ENCODE measurements around the gene NXPH2. TPM values are rescaled to one million over a fixed set of nuclear protein-coding genes. Genes with fewer than 3 reads are reported as not detected.

The NXPH2 gene
- total RNA-seq, 2 experiments from 2014 or later, result not detected

GRCh38 chr2:138713069-138713496 lies 67.1 kb downstream of the NXPH2 start:
- POLR2A ChIA-PET, result no interaction called here
- no peak for ATAC-seq
- intact Hi-C loops (cut with micrococcal nuclease), result no loop called here
- H3K4me3 Mint-ChIP-seq, result no peak overlapping the region
- TF ChIP-seq CTCF (IDR thresholded peaks at IDR 0.05), result no peak
- H3K4me1 Mint-ChIP-seq (ENCODE audit: low read depth), result no peaks in the 10 kb centered on the region
- H3K27me3 Mint-ChIP-seq, result peaks cover 2% of the 10 kb centered on the region
- no peaks in the 10 kb centered on the region for H3K36me3 Mint-ChIP-seq (ENCODE audit: low read depth)
- no peaks in the 10 kb centered on the region for H3K9me3 Mint-ChIP-seq
- DNase-seq, result no peak
- no peak overlapping the region for H3K27ac Mint-ChIP-seq
- CTCF ChIA-PET, result no interaction called here

- DNase-seq, result no peak
- ChIA-PET POLR2A (no interaction called here), CTCF (no interaction called here)
- ATAC-seq, result no peak
- H3K36me3 Mint-ChIP-seq (ENCODE audit: low read depth), result no peaks in the 10 kb centered on the region
- H3K27ac Mint-ChIP-seq, result no peak overlapping the region
- intact Hi-C loops (cut with micrococcal nuclease), result no loop called here
- no peaks in the 10 kb centered on the region for H3K4me1 Mint-ChIP-seq (ENCODE audit: low read depth)
- no peak for TF ChIP-seq CTCF (IDR thresholded peaks at IDR 0.05)
- no peak overlapping the region for H3K4me3 Mint-ChIP-seq
- peaks cover 2% of the 10 kb centered on the region for H3K27me3 Mint-ChIP-seq
- no peaks in the 10 kb centered on the region for H3K9me3 Mint-ChIP-seq
Observed at GRCh38 chr2:138712212-138712979, 67.8 kb downstream of the NXPH2 start.

- CTCF ChIA-PET, result no interaction called here
Observed at GRCh38 chr2:138711812-138712211, 68.4 kb downstream of the NXPH2 start.

GRCh38 chr2:138708682-138709241 lies 71.4 kb downstream of the NXPH2 start:
- Mint-ChIP-seq H3K4me3 (no peak overlapping the region), H3K36me3 (ENCODE audit: low read depth) (no peaks in the 10 kb centered on the region), H3K27me3 (peaks cover 2% of the 10 kb centered on the region), H3K9me3 (no peaks in the 10 kb centered on the region), H3K27ac (no peak overlapping the region), H3K4me1 (ENCODE audit: low read depth) (no peaks in the 10 kb centered on the region)
- ChIA-PET CTCF (no interaction called here), POLR2A (no interaction called here)
- ATAC-seq (no peak), DNase-seq (no peak)
- no peak for TF ChIP-seq CTCF (IDR thresholded peaks at IDR 0.05)
- intact Hi-C loops (cut with micrococcal nuclease), result no loop called here

More at GRCh38 chr2:138711812-138712211, 68.4 kb downstream of the NXPH2 start:
- no peaks in the 10 kb centered on the region for H3K4me1 Mint-ChIP-seq (ENCODE audit: low read depth)
- H3K4me3 Mint-ChIP-seq, result no peak overlapping the region
- ATAC-seq, result no peak
- H3K27me3 Mint-ChIP-seq, result peaks cover 2% of the 10 kb centered on the region
- H3K9me3 Mint-ChIP-seq, result no peaks in the 10 kb centered on the region
- no peak for TF ChIP-seq CTCF (IDR thresholded peaks at IDR 0.05)
- intact Hi-C loops (cut with micrococcal nuclease), result no loop called here
- H3K27ac Mint-ChIP-seq, result no peak overlapping the region
- H3K36me3 Mint-ChIP-seq (ENCODE audit: low read depth), result no peaks in the 10 kb centered on the region
- POLR2A ChIA-PET, result no interaction called here
- DNase-seq, result no peak

GRCh38 chr2:138707392-138708074 lies 72.7 kb downstream of the NXPH2 start:
- H3K9me3 Mint-ChIP-seq, result no peaks in the 10 kb centered on the region
- CTCF ChIA-PET, result no interaction called here
- no peak for TF ChIP-seq CTCF (IDR thresholded peaks at IDR 0.05)
- no peaks in the 10 kb centered on the region for H3K36me3 Mint-ChIP-seq (ENCODE audit: low read depth)
- no peaks in the 10 kb centered on the region for H3K4me1 Mint-ChIP-seq (ENCODE audit: low read depth)
- no peak overlapping the region for H3K4me3 Mint-ChIP-seq
- ATAC-seq (no peak), DNase-seq (no peak)
- intact Hi-C loops (cut with micrococcal nuclease), result no loop called here
- no peak overlapping the region for H3K27ac Mint-ChIP-seq
- POLR2A ChIA-PET, result no interaction called here
- H3K27me3 Mint-ChIP-seq, result peaks cover 1% of the 10 kb centered on the region

Data from activated CD8-positive, alpha-beta T cell treated with anti-CD3 and anti-CD28 coated beads for 36 hours (primary cell).